WTC11 (cell line): Measurements from ENCODE around the gene MYO18A. TPM values are rescaled to one million over a fixed set of nuclear protein-coding genes. Genes with fewer than 3 reads are reported as not detected.

Source experiments
- ATAC-seq: fragments of 200-7000 bp; cut with Tn5 transposase; 2 replicates; pipeline ENCODE4 v1.10.0; 2021; ENCODE audit warnings: mild to moderate bottlenecking, moderate library complexity
- CTCF ChIA-PET: fragments of 300-600 bp; sonication (Branson Sonifier 250); formaldehyde crosslinking; loops from one replicate; lab custom pipeline; 2021; ENCODE audit warnings: antibody characterized with exemption; lab: Charles Lee
- POLR2A ChIA-PET: fragments of 350-600 bp; sonication (Branson Sonifier 250); formaldehyde crosslinking; loops from one replicate; lab custom pipeline; 2021; ENCODE audit warnings: antibody characterized with exemption; lab: Charles Lee
- DNase-seq: peaks from one replicate; pipeline ENCODE4 v3.0.0; 2021; ENCODE audit warnings: low spot score
- H3K27ac Mint-ChIP-seq: 2 replicates; pipeline ENCODE4 v1.8.0; 2021; ENCODE audit warnings: mixed read lengths
- H3K27me3 Mint-ChIP-seq: 2 replicates; pipeline ENCODE4 v1.8.0; 2021; ENCODE audit warnings: low read depth, mild to moderate bottlenecking, moderate library complexity, mixed read lengths
- H3K36me3 Mint-ChIP-seq: 2 replicates; pipeline ENCODE4 v1.8.0; 2021; ENCODE audit warnings: mixed read lengths
- H3K4me1 Mint-ChIP-seq: 2 replicates; pipeline ENCODE4 v1.8.0; 2022; ENCODE audit warnings: mixed read lengths
- H3K4me3 Mint-ChIP-seq: 2 replicates; pipeline ENCODE4 v1.8.0; 2021; ENCODE audit warnings: mild to moderate bottlenecking, moderate library complexity, mixed read lengths
- H3K9me3 Mint-ChIP-seq: 2 replicates; pipeline ENCODE4 v1.8.0; 2021; ENCODE audit warnings: mixed read lengths
- EMX1 ChIP-seq: fragments of 250-450 bp; sonication (Bioruptor Pico); IDR thresholded peaks from 2 replicates; pipeline ENCODE4 v1.8.0; 2021; ENCODE audit warnings: mild to moderate bottlenecking
- FOXP1 ChIP-seq: sonication (generic); formaldehyde crosslinking; IDR thresholded peaks from 2 replicates; pipeline ENCODE4 v1.8.0; 2022; ENCODE audit warnings: missing genetic modification reagents, mild to moderate bottlenecking, moderate library complexity, borderline replicate concordance
- NR2C2 ChIP-seq: sonication (generic); formaldehyde crosslinking; IDR thresholded peaks from 2 replicates; pipeline ENCODE4 v1.8.0; 2022; ENCODE audit warnings: mild to moderate bottlenecking, missing genetic modification reagents
- SMAD3 ChIP-seq: sonication (generic); formaldehyde crosslinking; IDR thresholded peaks from 2 replicates; pipeline ENCODE4 v1.8.0; 2022; ENCODE audit warnings: missing genetic modification reagents, mild to moderate bottlenecking, borderline replicate concordance
- SMAD4 ChIP-seq: sonication (generic); formaldehyde crosslinking; IDR thresholded peaks from 2 replicates; pipeline ENCODE4 v1.8.0; 2022; ENCODE audit warnings: mild to moderate bottlenecking, missing genetic modification reagents
- SP1 ChIP-seq: sonication (generic); formaldehyde crosslinking; conservative IDR thresholded peaks from 2 replicates; pipeline ENCODE4 v1.8.1; 2022; ENCODE audit warnings: missing genetic modification reagents
- ZNF121 ChIP-seq: sonication (generic); formaldehyde crosslinking; IDR thresholded peaks from 2 replicates; pipeline ENCODE4 v1.8.0; 2023; ENCODE audit warnings: missing genetic modification reagents
- ZNF138 ChIP-seq: sonication (generic); formaldehyde crosslinking; conservative IDR thresholded peaks from 2 replicates; pipeline ENCODE4 v1.8.1; 2022; ENCODE audit warnings: mild to moderate bottlenecking, moderate library complexity, missing genetic modification reagents
- ZNF219 ChIP-seq: sonication (generic); formaldehyde crosslinking; IDR thresholded peaks from 2 replicates; pipeline ENCODE4 v1.8.0; 2023; ENCODE audit warnings: missing genetic modification reagents, mild to moderate bottlenecking, borderline replicate concordance
- ZNF263 ChIP-seq: sonication (generic); formaldehyde crosslinking; IDR thresholded peaks from 2 replicates; pipeline ENCODE4 v1.8.1; 2022; ENCODE audit warnings: low read depth, mild to moderate bottlenecking, moderate library complexity, missing genetic modification reagents
- ZNF396 ChIP-seq: fragments of 250-450 bp; sonication (Bioruptor Pico); IDR thresholded peaks from 2 replicates; pipeline ENCODE4 v1.8.0; 2021; ENCODE audit warnings: mild to moderate bottlenecking, moderate library complexity, borderline replicate concordance
- ZNF671 ChIP-seq: fragments of 250-450 bp; sonication (Bioruptor Pico); IDR thresholded peaks from 2 replicates; pipeline ENCODE4 v1.8.0; 2021; ENCODE audit warnings: mild to moderate bottlenecking
- total RNA-seq: library from RNA; stranded (reverse); gene quantifications from 3 replicates; pipeline ENCODE4 v1.2.3, GENCODE V29; 2021
- TF ChIP-seq, protein P1 (sequence below): sonication (generic); formaldehyde crosslinking; IDR thresholded peaks from 2 replicates; pipeline ENCODE4 v1.8.0; 2022; ENCODE audit warnings: mild to moderate bottlenecking, missing genetic modification reagents
- TF ChIP-seq, protein P2 (sequence below): sonication (generic); formaldehyde crosslinking; IDR thresholded peaks from 2 replicates; pipeline ENCODE4 v1.8.0; 2023; ENCODE audit warnings: missing genetic modification reagents, mild to moderate bottlenecking, borderline replicate concordance
- TF ChIP-seq, protein P3 (sequence below): fragments of 200-600 bp; IDR thresholded peaks from 2 replicates; pipeline ENCODE4 v1.8.0; 2022; ENCODE audit warnings: antibody characterized with exemption
- TF ChIP-seq, protein P4 (sequence below): sonication (generic); formaldehyde crosslinking; IDR thresholded peaks from 2 replicates; pipeline ENCODE4 v1.8.1; 2023; ENCODE audit warnings: mild to moderate bottlenecking, moderate library complexity, missing genetic modification reagents
- TF ChIP-seq, protein P5 (sequence below): sonication (generic); formaldehyde crosslinking; IDR thresholded peaks from 2 replicates; pipeline ENCODE4 v1.8.0; 2023; ENCODE audit warnings: missing genetic modification reagents
- TF ChIP-seq, protein P6 (sequence below): fragments of 250-450 bp; sonication (Bioruptor Pico); IDR thresholded peaks from 2 replicates; pipeline ENCODE4 v1.9.0; 2021; ENCODE audit warnings: mild to moderate bottlenecking, borderline replicate concordance
- TF ChIP-seq, protein P7 (sequence below): sonication (generic); formaldehyde crosslinking; IDR thresholded peaks from 2 replicates; pipeline ENCODE4 v1.8.1; 2022; ENCODE audit warnings: mild to moderate bottlenecking, missing genetic modification reagents, moderate library complexity, borderline replicate concordance

The MYO18A gene
- total RNA-seq, 1 experiment from 2014 or later = 54.9 TPM

DNA sequence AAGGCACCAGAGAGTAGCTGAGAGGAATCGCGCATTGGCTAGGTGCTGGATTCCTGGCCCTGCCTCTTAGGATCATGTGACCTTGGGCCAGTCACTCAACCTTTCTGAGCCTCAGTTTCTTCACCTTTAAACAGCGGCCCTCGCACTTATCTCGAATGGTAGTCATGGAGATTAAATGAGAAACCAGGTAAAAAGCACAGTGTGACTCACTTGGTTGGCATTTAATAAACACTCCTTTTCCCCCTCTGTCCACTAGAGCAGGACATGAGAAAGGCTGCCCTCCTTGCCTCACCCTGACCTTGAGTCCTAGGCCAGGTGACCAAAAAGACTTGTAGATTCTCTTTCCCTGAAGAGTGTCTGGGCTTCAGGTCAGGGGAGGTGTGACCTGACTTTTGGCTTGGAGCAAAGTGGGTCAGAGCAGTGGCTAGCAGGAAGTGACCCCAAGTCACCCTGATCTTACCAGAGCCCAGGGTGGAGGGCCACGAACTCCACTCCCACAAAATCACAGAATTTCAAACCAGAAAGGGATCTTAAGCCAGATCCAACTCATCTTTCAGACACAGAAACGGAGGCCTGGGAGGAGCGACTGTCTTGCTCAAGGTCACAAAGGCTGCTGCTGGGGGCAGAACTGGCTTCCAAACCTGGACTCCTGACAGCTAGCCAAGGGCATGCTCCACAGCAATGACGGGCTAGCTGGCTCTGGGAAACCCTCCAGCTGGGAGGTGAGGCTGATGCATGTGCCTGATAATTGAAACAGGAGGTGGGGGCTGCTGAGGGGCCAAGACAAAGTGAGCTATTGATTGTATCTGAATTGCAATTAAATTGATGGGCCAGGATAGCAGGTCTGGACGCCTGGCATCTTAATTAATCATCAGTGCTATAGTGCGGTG is 72.0 kb downstream of the MYO18A start (continued):
- no peak for TF ChIP-seq NR2C2 (CRISPR knock-in tag)
- TF ChIP-seq, protein P1, sequence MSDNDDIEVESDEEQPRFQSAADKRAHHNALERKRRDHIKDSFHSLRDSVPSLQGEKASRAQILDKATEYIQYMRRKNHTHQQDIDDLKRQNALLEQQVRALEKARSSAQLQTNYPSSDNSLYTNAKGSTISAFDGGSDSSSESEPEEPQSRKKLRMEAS (CRISPR knock-in tag) = no peak
- TF ChIP-seq, protein P2, sequence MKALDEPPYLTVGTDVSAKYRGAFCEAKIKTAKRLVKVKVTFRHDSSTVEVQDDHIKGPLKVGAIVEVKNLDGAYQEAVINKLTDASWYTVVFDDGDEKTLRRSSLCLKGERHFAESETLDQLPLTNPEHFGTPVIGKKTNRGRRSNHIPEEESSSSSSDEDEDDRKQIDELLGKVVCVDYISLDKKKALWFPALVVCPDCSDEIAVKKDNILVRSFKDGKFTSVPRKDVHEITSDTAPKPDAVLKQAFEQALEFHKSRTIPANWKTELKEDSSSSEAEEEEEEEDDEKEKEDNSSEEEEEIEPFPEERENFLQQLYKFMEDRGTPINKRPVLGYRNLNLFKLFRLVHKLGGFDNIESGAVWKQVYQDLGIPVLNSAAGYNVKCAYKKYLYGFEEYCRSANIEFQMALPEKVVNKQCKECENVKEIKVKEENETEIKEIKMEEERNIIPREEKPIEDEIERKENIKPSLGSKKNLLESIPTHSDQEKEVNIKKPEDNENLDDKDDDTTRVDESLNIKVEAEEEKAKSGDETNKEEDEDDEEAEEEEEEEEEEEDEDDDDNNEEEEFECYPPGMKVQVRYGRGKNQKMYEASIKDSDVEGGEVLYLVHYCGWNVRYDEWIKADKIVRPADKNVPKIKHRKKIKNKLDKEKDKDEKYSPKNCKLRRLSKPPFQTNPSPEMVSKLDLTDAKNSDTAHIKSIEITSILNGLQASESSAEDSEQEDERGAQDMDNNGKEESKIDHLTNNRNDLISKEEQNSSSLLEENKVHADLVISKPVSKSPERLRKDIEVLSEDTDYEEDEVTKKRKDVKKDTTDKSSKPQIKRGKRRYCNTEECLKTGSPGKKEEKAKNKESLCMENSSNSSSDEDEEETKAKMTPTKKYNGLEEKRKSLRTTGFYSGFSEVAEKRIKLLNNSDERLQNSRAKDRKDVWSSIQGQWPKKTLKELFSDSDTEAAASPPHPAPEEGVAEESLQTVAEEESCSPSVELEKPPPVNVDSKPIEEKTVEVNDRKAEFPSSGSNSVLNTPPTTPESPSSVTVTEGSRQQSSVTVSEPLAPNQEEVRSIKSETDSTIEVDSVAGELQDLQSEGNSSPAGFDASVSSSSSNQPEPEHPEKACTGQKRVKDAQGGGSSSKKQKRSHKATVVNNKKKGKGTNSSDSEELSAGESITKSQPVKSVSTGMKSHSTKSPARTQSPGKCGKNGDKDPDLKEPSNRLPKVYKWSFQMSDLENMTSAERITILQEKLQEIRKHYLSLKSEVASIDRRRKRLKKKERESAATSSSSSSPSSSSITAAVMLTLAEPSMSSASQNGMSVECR (CRISPR knock-in tag) = no peak

DNA sequence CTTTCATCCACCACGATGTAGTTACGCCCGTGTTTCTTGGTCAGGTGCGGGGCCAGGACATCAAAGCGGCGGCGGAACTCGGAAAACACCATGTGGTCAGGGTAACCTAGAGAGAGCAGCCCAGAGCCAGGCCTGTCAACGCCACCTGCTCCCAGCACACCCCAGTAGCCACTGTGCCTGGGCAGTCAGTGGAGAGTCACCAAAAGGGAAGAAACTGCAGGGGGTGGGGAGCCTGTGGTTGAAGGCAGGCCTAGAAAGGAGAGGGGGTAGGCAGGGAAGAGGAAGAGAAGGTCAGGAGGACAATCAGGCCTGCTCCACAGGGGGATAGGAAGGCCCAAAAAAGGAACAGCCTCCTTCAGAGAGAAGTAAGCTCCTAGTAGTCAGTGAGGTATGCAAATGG is 73.1 kb downstream of the MYO18A start:
- Mint-ChIP-seq H3K4me1 (peaks cover 19% of the 10 kb centered on the region), H3K4me3 (no peak overlapping the region), H3K27ac (0 out of 2 replicates have a peak overlapping the region, but pooled peaks have one; percentile 29), H3K36me3 (peaks cover 16% of the 10 kb centered on the region), H3K9me3 (no peaks in the 10 kb centered on the region), H3K27me3 (no peaks in the 10 kb centered on the region)
- POLR2A ChIA-PET = interaction anchor here (0.7 kb wide), 1 partner anchor 22 kb away, joined by 3 read pairs; no protein-coding TSS in a partner anchor
- TF ChIP-seq ZNF138 = no peak
- TF ChIP-seq NR2C2 (CRISPR knock-in tag) = no peak
- no peak for TF ChIP-seq ZNF671
- TF ChIP-seq, protein P3, sequence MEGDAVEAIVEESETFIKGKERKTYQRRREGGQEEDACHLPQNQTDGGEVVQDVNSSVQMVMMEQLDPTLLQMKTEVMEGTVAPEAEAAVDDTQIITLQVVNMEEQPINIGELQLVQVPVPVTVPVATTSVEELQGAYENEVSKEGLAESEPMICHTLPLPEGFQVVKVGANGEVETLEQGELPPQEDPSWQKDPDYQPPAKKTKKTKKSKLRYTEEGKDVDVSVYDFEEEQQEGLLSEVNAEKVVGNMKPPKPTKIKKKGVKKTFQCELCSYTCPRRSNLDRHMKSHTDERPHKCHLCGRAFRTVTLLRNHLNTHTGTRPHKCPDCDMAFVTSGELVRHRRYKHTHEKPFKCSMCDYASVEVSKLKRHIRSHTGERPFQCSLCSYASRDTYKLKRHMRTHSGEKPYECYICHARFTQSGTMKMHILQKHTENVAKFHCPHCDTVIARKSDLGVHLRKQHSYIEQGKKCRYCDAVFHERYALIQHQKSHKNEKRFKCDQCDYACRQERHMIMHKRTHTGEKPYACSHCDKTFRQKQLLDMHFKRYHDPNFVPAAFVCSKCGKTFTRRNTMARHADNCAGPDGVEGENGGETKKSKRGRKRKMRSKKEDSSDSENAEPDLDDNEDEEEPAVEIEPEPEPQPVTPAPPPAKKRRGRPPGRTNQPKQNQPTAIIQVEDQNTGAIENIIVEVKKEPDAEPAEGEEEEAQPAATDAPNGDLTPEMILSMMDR = no peak
- TF ChIP-seq, protein P4, sequence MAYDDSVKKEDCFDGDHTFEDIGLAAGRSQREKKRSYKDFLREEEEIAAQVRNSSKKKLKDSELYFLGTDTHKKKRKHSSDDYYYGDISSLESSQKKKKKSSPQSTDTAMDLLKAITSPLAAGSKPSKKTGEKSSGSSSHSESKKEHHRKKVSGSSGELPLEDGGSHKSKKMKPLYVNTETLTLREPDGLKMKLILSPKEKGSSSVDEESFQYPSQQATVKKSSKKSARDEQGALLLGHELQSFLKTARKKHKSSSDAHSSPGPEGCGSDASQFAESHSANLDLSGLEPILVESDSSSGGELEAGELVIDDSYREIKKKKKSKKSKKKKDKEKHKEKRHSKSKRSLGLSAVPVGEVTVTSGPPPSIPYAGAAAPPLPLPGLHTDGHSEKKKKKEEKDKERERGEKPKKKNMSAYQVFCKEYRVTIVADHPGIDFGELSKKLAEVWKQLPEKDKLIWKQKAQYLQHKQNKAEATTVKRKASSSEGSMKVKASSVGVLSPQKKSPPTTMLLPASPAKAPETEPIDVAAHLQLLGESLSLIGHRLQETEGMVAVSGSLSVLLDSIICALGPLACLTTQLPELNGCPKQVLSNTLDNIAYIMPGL (CRISPR knock-in tag) = no peak
- TF ChIP-seq ZNF121 (CRISPR knock-in tag) = no peak
- TF ChIP-seq, protein P5, sequence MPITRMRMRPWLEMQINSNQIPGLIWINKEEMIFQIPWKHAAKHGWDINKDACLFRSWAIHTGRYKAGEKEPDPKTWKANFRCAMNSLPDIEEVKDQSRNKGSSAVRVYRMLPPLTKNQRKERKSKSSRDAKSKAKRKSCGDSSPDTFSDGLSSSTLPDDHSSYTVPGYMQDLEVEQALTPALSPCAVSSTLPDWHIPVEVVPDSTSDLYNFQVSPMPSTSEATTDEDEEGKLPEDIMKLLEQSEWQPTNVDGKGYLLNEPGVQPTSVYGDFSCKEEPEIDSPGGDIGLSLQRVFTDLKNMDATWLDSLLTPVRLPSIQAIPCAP (CRISPR knock-in tag) = no peak
- TF ChIP-seq ZNF219 (CRISPR knock-in tag) = no peak
- TF ChIP-seq EMX1 = no peak
- TF ChIP-seq, protein P6, sequence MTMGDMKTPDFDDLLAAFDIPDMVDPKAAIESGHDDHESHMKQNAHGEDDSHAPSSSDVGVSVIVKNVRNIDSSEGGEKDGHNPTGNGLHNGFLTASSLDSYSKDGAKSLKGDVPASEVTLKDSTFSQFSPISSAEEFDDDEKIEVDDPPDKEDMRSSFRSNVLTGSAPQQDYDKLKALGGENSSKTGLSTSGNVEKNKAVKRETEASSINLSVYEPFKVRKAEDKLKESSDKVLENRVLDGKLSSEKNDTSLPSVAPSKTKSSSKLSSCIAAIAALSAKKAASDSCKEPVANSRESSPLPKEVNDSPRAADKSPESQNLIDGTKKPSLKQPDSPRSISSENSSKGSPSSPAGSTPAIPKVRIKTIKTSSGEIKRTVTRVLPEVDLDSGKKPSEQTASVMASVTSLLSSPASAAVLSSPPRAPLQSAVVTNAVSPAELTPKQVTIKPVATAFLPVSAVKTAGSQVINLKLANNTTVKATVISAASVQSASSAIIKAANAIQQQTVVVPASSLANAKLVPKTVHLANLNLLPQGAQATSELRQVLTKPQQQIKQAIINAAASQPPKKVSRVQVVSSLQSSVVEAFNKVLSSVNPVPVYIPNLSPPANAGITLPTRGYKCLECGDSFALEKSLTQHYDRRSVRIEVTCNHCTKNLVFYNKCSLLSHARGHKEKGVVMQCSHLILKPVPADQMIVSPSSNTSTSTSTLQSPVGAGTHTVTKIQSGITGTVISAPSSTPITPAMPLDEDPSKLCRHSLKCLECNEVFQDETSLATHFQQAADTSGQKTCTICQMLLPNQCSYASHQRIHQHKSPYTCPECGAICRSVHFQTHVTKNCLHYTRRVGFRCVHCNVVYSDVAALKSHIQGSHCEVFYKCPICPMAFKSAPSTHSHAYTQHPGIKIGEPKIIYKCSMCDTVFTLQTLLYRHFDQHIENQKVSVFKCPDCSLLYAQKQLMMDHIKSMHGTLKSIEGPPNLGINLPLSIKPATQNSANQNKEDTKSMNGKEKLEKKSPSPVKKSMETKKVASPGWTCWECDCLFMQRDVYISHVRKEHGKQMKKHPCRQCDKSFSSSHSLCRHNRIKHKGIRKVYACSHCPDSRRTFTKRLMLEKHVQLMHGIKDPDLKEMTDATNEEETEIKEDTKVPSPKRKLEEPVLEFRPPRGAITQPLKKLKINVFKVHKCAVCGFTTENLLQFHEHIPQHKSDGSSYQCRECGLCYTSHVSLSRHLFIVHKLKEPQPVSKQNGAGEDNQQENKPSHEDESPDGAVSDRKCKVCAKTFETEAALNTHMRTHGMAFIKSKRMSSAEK = no peak
- no peak for TF ChIP-seq SMAD4 (CRISPR knock-in tag)
- no peak for TF ChIP-seq FOXP1
- TF ChIP-seq SMAD3 (CRISPR knock-in tag) = no peak
- TF ChIP-seq, protein P7, sequence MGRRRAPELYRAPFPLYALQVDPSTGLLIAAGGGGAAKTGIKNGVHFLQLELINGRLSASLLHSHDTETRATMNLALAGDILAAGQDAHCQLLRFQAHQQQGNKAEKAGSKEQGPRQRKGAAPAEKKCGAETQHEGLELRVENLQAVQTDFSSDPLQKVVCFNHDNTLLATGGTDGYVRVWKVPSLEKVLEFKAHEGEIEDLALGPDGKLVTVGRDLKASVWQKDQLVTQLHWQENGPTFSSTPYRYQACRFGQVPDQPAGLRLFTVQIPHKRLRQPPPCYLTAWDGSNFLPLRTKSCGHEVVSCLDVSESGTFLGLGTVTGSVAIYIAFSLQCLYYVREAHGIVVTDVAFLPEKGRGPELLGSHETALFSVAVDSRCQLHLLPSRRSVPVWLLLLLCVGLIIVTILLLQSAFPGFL (CRISPR knock-in tag) = no peak
- TF ChIP-seq ZNF263 = no peak
- no peak for TF ChIP-seq ZNF396 (CRISPR knock-in tag)
- TF ChIP-seq SP1 (CRISPR knock-in tag) = no peak
- CTCF ChIA-PET = interaction anchor here (0.7 to 14.7 kb wide), 3 partner anchors 148 to 1528 kb away, joined by 3 to 762 read pairs (median 8); partner anchors contain the start of gene PHF12
- ATAC-seq = no peak
- no peak for DNase-seq
